OCI-LY3 (cell line): ENCODE results near the gene FKRP.

ENCODE experiments used
- EZH2phosphoT487 ChIP-seq: fragments of 200-600 bp; shearing (Covaris generic); IDR thresholded peaks from 2 replicates; pipeline ENCODE4 v1.6.1; 2018; ENCODE audit warnings: antibody characterized with exemption, mixed run types, low read depth
- TF ChIP-seq, protein P1 (sequence below): fragments of 200-600, 300-600 bp; sonication (generic); IDR thresholded peaks from 2 replicates; pipeline ENCODE4 v1.5.1; 2014; ENCODE audit warnings: antibody characterized with exemption, low read length, low read depth

DNA sequence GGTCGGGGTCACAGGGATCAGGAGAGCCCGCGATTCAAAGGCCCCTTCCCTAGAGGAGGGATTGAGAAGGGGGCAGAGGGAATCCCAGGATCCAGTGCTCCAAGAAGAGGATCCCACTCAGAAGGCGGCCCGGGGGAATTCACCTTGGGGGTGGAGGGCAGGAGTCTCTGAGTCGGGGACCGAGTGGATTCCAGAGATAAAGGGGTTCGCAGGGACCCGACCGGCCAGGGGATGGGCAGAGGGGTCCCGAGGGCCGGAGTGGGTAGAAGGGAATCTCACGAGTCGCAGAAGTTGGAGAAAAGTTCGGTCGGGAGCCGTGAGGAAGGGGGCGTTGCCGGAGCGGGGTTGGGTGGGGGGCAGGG is 29.2 kb upstream of the FKRP start:
- TF ChIP-seq, protein P1, sequence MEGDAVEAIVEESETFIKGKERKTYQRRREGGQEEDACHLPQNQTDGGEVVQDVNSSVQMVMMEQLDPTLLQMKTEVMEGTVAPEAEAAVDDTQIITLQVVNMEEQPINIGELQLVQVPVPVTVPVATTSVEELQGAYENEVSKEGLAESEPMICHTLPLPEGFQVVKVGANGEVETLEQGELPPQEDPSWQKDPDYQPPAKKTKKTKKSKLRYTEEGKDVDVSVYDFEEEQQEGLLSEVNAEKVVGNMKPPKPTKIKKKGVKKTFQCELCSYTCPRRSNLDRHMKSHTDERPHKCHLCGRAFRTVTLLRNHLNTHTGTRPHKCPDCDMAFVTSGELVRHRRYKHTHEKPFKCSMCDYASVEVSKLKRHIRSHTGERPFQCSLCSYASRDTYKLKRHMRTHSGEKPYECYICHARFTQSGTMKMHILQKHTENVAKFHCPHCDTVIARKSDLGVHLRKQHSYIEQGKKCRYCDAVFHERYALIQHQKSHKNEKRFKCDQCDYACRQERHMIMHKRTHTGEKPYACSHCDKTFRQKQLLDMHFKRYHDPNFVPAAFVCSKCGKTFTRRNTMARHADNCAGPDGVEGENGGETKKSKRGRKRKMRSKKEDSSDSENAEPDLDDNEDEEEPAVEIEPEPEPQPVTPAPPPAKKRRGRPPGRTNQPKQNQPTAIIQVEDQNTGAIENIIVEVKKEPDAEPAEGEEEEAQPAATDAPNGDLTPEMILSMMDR: no peak
- no peak for TF ChIP-seq EZH2phosphoT487
